GM21576 (cell line): ENCODE results near the gene CFAP100.

Experiments
- ATAC-seq: cut with Tn5 transposase; IDR thresholded peaks from one replicate; pipeline ENCODE4 v1.9.1; 2021; ENCODE audit warnings: mild to moderate bottlenecking, moderate library complexity; ENCODE audit not compliant: unreplicated experiment

CFAP100 gene

DNA sequence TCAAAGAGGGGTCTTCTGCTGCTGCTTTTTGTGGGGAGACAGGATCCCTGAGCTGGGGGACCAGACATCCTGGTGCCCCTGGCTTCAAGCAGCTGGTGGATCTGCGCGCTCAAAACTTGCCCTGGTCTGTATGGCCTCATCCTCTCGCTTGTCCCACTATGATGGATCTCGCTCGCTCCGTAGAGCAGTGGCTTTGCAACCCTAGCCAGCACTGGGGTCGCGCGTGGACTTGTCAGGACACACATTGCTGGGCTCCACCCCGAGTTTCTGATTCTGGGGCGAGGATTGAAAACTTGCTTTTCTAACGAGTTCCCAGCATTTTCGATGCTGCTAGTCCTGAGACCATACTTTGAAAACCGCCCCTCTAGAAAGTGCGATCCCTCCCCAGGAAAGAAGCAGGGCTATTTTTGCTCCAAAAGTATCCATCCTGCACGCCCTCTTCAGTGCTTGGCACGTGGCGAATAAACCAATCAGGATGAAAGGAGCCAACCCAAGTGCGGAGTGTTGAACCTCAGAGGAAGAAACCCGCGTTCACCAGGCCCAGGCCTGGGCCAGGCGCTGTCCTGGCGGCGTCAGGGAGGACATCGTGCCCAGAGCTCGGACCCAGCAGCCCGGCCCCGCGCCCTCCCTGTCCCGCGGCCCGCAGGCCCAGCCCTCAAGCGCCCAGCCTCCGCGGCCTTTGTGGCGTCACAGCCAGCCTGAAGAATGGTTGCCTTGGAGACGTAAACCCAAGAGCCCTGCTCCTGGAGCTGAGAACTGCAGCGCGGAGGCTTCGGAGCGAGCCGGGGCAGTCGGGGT is at the start of gene CFAP100:
Gene CFAP100 (plus strand): TSS at position 731 of the 798 bp plus-strand sequence. CDS start 1,092 bp downstream, outside the sequence.
- no peak for ATAC-seq

DNA sequence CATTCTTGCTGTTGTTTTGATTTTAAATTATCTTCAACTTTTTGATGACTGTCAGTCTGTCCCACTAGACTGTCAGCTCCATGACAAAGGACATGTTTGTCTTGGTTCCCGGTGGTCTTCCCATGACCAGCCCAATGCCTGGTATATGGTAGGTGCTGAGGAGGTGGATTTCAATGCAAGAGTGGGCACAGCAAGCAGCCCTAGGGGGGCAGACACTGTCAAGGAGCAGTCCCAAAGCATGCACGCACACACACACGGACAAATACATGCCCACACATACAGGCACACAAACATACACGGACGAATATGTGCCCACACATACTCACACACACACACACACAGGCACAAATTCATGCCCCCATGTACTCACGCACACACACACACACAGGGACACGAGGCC is 49.5 kb upstream of the CFAP100 start:
- no peak for ATAC-seq

GRCh38 chr3:126345641-126346460 is 48.9 kb upstream of the CFAP100 start:
- ATAC-seq, result no peak

- no peak for ATAC-seq
These were observed 48.2 kb upstream of the CFAP100 start for GRCh38 chr3:126346466-126346865.

DNA sequence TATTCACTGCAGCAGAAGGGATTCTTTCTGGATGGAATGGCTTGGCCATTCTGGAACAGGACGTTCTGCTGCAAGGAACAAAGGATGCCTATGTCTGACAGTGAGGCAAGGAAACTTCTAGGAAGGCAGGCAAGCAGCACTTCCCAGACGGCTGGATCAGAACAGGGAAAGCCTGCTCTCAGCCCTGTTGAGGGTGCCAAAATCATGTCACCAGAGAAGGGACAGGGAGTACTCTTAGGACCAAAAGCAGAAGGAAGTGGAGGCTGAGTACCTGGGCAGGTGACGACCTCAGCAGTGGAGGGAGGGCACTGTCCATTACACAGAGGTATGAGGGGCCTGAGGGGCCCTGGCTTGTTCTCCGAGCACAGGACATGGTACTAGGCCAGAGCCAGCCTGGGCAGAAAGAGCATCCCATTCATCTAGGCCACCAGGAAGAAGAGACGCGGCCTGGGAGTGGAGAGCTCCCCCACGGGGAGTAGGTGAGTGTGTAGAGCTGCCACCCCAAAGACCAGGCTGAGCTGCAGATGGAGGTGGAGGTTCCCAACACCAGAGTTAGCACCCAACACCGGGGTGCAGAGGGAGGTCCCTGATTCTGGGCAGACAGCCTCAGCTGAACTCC is 47.1 kb upstream of the CFAP100 start:
- no peak for ATAC-seq

DNA sequence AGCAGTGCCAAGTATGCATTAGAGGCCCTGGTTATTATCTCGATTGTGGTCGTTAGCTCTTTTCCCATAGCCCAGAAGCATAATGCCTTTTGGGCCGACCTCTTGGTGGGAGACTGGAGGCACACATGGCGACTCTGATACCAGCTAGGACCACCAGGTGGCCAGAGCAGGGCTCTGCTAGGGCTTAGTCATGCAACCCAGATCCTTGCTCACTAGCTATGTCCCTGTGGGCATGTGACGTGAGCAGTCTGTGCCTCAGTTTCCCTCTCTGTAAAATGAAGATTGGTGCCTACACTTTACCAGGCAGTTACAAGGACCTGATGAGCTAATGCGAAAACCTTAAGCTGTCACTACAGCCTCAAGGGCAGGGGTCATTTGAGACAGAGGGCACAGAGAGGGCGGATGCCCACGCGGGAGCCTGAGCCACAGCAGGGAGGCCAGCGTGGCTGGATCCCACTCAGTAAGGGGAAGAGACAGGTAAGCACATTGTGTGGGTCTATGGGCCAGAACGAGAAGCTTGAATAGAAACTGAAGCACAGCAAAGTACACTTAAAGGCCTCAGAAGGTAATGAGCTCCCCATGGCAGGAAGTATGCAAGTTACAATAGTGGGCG is 46.3 kb upstream of the CFAP100 start:
- ATAC-seq, result no peak

DNA sequence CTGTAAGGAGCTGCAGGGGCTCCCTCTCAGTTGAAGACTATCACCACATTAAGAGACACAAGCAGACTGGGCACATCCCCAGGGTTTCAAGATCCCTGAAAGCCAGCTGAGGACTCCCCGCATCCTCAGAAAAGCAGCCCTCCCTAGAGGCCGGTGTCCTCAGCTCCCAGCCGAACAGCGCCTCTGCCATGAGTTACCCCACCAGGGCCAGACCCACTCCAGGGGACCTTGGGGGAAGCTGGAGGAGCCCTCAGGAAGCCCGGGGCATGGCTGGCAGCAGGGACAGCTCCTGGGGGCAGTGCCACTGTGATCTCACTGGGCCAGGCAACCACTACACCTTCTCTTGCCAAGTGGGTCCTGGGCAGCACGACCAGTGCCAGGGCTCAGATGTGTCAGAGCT is 45.6 kb upstream of the CFAP100 start:
- no peak for ATAC-seq

DNA sequence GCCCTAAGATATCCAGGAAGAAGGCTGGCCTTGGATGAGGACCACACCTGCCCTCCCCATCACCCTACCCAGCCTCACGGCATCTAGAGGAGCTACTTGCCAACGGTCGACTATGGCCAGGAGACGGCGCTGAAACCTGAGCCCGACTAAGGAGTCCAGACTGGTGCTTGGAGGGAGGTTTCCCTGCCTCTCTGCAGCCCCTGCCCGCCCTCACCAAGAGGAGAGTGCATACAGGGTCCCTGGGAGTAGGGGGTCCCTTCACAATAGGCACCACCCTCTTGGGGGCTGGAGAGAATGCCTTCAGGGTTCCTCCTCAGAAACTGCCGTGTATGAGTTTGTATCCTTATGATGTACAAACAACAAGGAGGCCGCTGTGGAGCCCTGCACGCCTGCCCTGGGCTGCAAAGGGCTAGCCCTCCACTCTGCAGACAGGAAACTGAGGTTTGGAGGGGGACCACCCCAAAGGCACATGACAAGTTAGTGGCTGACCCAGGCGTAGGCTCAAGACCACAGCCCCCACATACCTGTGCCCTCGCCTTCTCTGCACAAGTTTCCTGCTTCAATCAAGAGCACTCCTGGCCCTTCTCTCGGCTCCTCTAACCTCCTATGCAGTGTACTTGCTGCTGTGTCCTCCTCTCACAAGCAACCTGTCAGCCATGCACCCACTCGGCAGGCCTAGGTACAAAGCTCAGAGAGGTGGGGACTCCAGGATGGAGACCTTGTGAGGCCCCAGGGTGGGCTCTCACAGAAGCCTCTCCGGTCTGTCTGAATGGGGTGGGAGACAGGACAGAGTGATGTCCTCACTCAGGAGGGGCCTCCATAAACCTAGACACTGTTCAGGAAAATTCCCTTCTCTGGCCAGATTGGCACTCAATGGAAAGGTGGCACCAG is 44.9 kb upstream of the CFAP100 start:
- ATAC-seq, result no peak

DNA sequence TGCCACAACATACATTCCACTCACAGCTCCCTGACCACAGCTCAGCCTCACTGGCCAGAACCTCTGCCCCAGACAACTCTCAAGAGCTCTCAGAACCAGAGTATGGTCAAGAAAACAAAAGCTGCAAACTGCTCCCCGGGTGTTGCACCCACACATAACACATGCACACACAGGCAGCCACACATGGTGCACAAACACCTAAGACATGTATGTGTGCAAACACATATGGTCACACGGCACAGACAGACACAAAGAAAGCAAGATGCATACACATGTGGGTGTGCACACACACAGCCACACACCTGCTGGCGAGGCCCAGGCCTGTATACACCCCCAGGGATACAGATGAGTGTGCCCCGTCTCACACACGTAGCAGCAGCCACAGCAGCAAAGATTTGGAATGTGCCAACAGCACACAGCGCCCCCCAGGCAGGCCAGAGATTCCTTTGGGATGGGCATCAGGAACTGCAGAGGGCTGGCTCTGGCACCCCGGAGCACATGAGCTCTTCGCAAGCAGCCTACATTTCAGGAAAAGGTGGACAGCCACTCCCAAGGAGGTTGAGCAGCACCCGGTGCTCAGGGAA is 44.1 kb upstream of the CFAP100 start:
- no peak for ATAC-seq

DNA sequence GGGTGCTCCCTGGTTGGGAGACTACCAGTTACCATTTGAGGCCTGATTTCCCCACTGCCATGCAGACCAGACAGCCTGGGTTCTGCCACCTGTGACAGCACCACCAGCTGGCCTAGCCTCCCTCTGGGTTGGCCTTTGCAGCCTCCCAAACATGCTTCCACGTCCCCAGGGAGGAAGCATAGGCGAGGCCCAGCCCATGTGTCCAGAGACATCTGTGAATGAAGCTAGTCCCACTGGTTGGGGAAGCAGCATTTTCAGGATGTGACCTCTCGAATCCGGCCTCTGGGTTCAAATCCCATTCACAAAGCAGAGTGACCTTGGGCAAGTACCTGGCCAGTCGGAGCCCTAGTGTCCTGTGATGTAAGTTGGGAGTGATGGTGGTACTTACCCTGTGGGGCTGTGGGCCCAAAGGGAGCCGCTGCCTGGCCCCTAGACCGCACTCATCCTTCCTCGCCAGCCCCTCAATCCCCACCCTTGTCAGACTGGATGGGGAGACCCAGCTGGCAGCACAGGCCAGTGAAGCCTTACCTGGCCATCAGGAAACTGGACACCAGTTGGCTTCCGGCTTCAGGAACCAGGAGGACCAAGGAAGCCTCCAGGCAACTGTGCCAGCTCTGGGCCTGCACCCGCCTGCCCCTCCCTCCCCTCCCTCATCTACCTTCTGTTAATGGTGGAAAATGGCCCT is 43.5 kb upstream of the CFAP100 start:
- no peak for ATAC-seq

DNA sequence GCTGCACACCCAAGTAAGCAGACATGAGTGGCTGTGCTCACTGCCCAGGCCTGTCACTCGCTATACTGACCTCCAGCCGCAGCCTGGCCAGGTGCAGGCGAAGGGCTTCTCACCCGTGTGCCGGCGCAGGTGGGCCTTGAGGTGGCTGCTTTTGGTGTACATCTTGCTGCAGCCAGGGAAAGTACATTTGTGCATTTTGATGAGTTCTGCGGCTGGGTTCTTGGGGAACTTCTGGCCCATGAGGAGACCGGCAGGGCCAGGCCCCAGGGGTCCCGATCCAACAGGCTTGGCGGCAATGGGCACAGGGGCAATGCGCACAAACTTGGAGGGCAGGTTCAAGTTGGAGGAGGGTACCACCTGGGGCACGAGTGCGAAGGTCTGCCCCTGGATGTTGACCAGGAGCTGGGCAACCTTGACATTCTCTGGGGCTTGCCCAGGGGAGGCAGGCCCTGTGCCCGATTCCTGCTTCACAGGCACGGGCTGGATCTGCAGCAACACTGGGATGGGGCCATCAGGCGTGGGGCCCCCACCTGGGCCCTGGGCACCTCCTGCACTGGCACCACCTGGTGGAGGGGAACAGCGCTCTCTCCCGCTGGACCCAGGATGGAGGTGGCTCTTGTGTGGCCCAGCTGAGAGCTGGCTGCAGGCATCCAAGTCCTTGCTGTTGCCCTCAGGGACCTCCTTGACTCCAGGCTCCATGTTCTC is 42.8 kb upstream of the CFAP100 start:
- ATAC-seq, result no peak

DNA sequence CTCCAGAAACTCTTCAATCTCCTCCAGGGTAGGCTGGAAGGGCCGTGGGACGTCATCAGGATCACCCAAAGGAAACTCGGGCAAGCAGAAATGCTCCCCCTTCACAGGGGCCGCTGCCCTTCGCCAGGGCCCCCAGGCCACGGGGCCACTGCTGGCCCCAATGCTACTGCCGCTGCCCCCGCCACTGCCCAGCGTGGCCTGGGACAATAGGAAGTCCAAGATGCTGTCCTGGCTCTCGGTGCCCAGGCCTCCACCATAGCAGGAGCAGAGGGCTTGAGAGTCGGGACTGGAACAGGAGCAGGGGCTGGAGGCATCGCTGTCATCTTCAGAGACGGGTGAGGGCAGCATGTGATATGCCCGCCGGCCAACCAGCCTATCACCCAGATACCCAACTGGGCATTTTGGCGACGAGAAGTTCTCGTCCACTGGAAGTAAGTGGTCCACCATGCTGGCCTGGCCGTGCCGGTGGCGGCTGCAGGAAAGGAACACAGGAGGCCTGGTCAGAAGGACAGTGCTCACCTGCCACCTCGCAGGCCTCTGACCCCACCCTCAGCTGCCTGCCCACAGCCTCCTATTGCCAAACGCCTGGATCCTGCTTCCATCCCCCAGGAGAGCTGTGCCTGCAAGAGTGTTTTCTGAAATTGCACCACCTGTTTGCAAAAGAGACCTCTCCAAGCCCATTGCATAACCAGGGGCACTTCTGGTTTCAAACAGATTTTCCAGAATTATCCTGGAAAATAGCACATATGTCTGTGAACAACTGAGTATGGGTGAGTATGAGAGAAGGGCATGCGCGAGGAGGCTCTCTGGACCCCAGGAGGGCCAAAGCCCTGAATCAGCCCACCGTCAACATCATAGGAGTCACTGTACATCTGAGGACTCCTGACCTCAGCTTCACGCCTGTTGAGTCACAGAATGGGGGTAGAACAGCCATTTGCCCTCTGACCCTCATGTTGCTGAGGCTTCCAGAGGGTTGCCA is 41.9 kb upstream of the CFAP100 start:
- ATAC-seq, result no peak

- ATAC-seq, result no peak
These were observed 40.9 kb upstream of the CFAP100 start for GRCh38 chr3:126353694-126354321.

DNA sequence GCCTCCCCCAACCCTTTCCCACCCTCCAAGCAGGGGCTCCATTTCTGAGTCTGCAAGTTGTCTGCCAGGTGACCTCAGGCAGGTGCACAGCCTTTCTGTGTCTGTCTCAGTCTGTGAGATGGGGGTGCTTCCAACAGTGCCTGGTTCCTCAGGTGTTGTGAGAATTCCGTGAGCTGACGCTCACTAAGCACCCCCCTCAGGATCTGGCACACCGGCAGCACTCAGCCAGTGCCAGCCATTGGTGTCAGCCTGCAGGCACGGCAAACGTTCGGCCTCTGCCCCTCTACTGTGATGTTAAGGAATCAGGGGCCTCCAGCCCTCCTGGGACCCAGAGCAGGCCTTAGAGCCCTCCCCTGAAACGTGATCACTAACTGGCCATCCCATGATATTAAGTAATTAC is 39.9 kb upstream of the CFAP100 start:
- ATAC-seq, result no peak

- ATAC-seq, result no peak
These were observed 39.5 kb upstream of the CFAP100 start for GRCh38 chr3:126355251-126355650.

- ATAC-seq, result no peak
These were observed 38.8 kb upstream of the CFAP100 start for GRCh38 chr3:126355777-126356372.
